GM12873 (cell line): Measurements from ENCODE around the gene NHLRC4.

Source experiments
- CTCF ChIP-seq: IDR thresholded peaks from 2 replicates; pipeline ENCODE4 v1.5.1; 2012; ENCODE audit warnings: low read depth, mild to moderate bottlenecking, moderate library complexity, low read length, control low read depth; ENCODE audit not compliant: insufficient read depth; ENCODE audit errors: missing control alignments

Gene NHLRC4

GRCh38 chr16:567373-568256 is 810 bp downstream of the NHLRC4 start:
- TF ChIP-seq CTCF: no peak

GRCh38 chr16:568401-569258 is 1.8 kb downstream of the NHLRC4 start:
- TF ChIP-seq CTCF: no peak

- no peak for TF ChIP-seq CTCF
Observed at GRCh38 chr16:569445-570254, 2.8 kb downstream of the NHLRC4 start, which contains the start of gene PIGQ. TSS of gene PIGQ (plus strand) at chr16:569968. CDS start at chr16:574075, 4,107 bp downstream.

GRCh38 chr16:572865-573650 is 6.3 kb downstream of the NHLRC4 start:
- no peak for TF ChIP-seq CTCF

- TF ChIP-seq CTCF: no peak
Observed at GRCh38 chr16:574021-574760, 7.4 kb downstream of the NHLRC4 start.
